Fibroblast of lung (primary cell): ENCODE results near the gene PPIP5K1.

Experiments used
- EZH2 ChIP-seq: IDR thresholded peaks from 2 replicates; pipeline ENCODE4 v1.5.1; 2012; ENCODE audit warnings: low read length, control low read depth, mild to moderate bottlenecking; ENCODE audit errors: missing control alignments
- TF ChIP-seq, protein P1 (sequence below), 2 donors: IDR thresholded peaks in 1 of 2; conservative IDR thresholded peaks in 1 of 2; 1 replicate in 1 of 2; 2 replicates in 1 of 2; pipeline ENCODE4 v1.5.1; 2011 to 2012; ENCODE audit warnings: low read length in 2 of 2, control low read depth in 1 of 2, inconsistent platforms in 1 of 2, low read depth in 1 of 2, mild to moderate bottlenecking in 1 of 2

DNA sequence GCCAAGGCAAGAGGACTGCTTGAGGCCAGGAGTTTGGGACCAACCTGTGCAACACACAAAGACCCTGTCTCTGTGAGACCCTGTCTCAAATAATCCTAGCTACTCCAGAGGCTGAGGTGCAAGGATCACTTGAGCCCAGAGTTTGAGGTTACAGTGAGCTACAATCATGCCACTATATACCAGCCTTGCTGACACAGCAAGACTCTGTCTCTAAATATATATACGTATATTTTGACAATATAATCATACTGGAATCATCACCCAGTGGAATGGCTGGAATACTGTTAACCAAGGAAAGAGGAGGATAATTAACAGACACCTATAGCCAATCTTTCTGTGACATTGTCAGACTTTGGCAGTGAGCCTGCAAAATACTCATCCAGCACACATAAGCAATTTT, 81.6 kb downstream of the PPIP5K1 start:
- TF ChIP-seq EZH2 = no peak
- TF ChIP-seq, protein P1, sequence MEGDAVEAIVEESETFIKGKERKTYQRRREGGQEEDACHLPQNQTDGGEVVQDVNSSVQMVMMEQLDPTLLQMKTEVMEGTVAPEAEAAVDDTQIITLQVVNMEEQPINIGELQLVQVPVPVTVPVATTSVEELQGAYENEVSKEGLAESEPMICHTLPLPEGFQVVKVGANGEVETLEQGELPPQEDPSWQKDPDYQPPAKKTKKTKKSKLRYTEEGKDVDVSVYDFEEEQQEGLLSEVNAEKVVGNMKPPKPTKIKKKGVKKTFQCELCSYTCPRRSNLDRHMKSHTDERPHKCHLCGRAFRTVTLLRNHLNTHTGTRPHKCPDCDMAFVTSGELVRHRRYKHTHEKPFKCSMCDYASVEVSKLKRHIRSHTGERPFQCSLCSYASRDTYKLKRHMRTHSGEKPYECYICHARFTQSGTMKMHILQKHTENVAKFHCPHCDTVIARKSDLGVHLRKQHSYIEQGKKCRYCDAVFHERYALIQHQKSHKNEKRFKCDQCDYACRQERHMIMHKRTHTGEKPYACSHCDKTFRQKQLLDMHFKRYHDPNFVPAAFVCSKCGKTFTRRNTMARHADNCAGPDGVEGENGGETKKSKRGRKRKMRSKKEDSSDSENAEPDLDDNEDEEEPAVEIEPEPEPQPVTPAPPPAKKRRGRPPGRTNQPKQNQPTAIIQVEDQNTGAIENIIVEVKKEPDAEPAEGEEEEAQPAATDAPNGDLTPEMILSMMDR (conservative IDR thresholded peaks at IDR 0.05 in 1 of 2, IDR thresholded peaks at IDR 0.05 in 1 of 2; ENCODE audit: low read depth in 1 of 2, low read length in 2 of 2) = no peak
